Sigmoid colon (tissue), 7 donors: Measurements from ENCODE around the gene MRPL49. TPM values are rescaled to one million over a fixed set of nuclear protein-coding genes. Genes with fewer than 3 reads are reported as not detected.
A peak's percentile ranks its signal among the peaks of the same experiment; 100 is the strongest.

Experiments
- DNase-seq: peaks from one replicate; pipeline ENCODE4 v3.0.0-alpha.2; 2019
- H3K27ac ChIP-seq, 4 donors: fragments of 200-600 bp; sonication (generic); one replicate each; pipeline ENCODE4 v1.5.1; 2016 to 2019; ENCODE audit warnings: mild to moderate bottlenecking in 1 of 4
- H3K27me3 ChIP-seq, 3 donors: fragments of 200-600 bp; sonication (generic); one replicate each; pipeline ENCODE4 v1.5.1; 2019; ENCODE audit warnings: mild to moderate bottlenecking in 1 of 3
- H3K36me3 ChIP-seq, 4 donors: fragments of 200-600 bp; sonication (generic); one replicate each; pipeline ENCODE4 v1.5.1; 2016 to 2019
- H3K4me1 ChIP-seq, 4 donors: fragments of 200-600 bp; sonication (generic); one replicate each; pipeline ENCODE4 v1.5.1; 2017 to 2019
- H3K4me3 ChIP-seq, 4 donors: fragments of 200-600 bp; sonication (generic); one replicate each; pipeline ENCODE4 v1.5.1; 2017 to 2019; ENCODE audit warnings: mild to moderate bottlenecking in 2 of 4, moderate library complexity in 1 of 4
- H3K9me3 ChIP-seq, 4 donors: fragments of 200-600 bp in 3 of 4; sonication (generic) in 3 of 4; one replicate each; pipeline versions ENCODE4 v1.5.1 to v1.6.1; 2013 to 2019
- EP300 ChIP-seq, 4 donors: sonication (generic); formaldehyde crosslinking; IDR thresholded peaks; one replicate each; pipeline ENCODE4 v1.6.1; 2017; ENCODE audit warnings: antibody characterized with exemption in 4 of 4
- POLR2A ChIP-seq, 2 donors: fragments of 450-650 bp; IDR thresholded peaks; one replicate each; pipeline ENCODE4 v1.6.1; 2016; ENCODE audit warnings: antibody characterized with exemption in 2 of 2, mild to moderate bottlenecking in 2 of 2, moderate library complexity in 2 of 2
- POLR2AphosphoS5 ChIP-seq, 4 donors: sonication (generic); formaldehyde crosslinking; IDR thresholded peaks; one replicate each; pipeline ENCODE4 v1.6.1; 2017; ENCODE audit warnings: antibody characterized with exemption in 4 of 4
- WGBS, 2 donors: extraction: QIAGEN DNeasy Blood & Tissue Kit; methylation state at CpG; one replicate each; pipeline ENCODE4 v1.1.7; 2013; 5-methylcytosine and 5-hydroxymethylcytosine counted together
- intact Hi-C: fragments of 100-400 bp; cut with DNase I; formaldehyde crosslinking; loops from one replicate; pipeline ENCODE4 v1.15.1; 2023
- polyA plus RNA-seq, 3 donors: library from polyadenylated mRNA; stranded (reverse); fragments of 200-250 nt; gene quantifications; one replicate each; pipeline ENCODE4 v1.2.3, GENCODE V29; 2013
- total RNA-seq, 4 donors: library from RNA; depleted of rRNA; stranded (reverse); fragments of >200 nt; gene quantifications; one replicate each; pipeline ENCODE4 v1.1.0, GENCODE V29; 2016
- TF ChIP-seq, protein P1 (sequence below), 4 experiments: fragments of 450-650 bp in 3 of 4; fragments of 200-600 bp in 1 of 4; IDR thresholded peaks; one replicate each; pipeline ENCODE4 v1.5.1; 2016 to 2019; ENCODE audit warnings: antibody characterized with exemption in 4 of 4, mild to moderate bottlenecking in 3 of 4, moderate library complexity in 2 of 4
- donor health status: healthy with polysubstance abuse.
- donor health status: Bipolar disorder and iron deficiency.
- donor health status: healthy.

Gene MRPL49
- total and polyA plus RNA-seq, 7 donors, result 41.5 to 104 (median 69.8) TPM

DNA sequence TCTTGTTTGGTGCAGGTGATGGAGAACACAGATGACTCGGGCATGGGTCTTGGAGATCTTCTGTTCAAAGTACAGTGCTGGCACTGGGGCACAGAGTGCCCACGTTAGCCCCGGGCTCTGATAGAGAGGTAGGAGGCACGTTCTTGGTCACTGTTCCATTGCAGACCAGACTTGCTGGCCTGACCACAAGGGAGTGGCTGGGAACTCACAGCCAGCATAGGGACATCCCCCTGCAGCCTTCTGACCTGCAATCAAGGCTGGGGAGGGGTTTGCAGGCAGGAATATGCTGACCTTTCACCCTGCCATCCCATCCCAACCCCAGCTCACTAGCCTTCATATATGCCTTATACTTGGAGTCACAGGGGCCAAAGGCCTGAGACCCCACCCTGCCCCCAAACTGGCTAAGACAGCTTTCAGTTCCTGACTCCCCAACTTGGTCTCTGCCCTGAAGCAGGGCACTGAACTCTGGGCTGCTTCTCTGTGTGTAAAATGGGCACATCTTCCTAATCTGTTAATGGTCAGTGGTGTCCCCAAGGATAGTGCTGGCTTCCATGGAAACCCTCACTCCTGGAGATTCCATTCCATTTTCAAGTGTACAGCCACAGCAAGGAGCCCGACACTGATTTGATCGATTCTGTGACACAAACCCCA lies 4.6 kb downstream of the MRPL49 start:
- Histone ChIP-seq H3K27ac (no peak overlapping the region), H3K27me3 (no peaks in the 10 kb centered on the region), H3K4me1 (peaks cover 0 to 11% (median 8%) of the 10 kb centered on the region in 4 donors), H3K9me3 (no peaks in the 10 kb centered on the region), H3K36me3 (peaks cover 49 to 78% (median 62%) of the 10 kb centered on the region in 4 donors), H3K4me3 (no peak overlapping the region)
- peak; percentile 46 for DNase-seq
- 72 to 82% methylated on average over 6 of the region's 6 CpGs for WGBS, 2 donors
- TF ChIP-seq POLR2AphosphoS5 (IDR thresholded peaks at IDR 0.05) (no peak), POLR2A (IDR thresholded peaks at IDR 0.05) (no peak), EP300 (IDR thresholded peaks at IDR 0.05) (no peak)
- TF ChIP-seq, protein P1, sequence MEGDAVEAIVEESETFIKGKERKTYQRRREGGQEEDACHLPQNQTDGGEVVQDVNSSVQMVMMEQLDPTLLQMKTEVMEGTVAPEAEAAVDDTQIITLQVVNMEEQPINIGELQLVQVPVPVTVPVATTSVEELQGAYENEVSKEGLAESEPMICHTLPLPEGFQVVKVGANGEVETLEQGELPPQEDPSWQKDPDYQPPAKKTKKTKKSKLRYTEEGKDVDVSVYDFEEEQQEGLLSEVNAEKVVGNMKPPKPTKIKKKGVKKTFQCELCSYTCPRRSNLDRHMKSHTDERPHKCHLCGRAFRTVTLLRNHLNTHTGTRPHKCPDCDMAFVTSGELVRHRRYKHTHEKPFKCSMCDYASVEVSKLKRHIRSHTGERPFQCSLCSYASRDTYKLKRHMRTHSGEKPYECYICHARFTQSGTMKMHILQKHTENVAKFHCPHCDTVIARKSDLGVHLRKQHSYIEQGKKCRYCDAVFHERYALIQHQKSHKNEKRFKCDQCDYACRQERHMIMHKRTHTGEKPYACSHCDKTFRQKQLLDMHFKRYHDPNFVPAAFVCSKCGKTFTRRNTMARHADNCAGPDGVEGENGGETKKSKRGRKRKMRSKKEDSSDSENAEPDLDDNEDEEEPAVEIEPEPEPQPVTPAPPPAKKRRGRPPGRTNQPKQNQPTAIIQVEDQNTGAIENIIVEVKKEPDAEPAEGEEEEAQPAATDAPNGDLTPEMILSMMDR (IDR thresholded peaks at IDR 0.05), result no peak
- intact Hi-C loops, result no loop called here

DNA sequence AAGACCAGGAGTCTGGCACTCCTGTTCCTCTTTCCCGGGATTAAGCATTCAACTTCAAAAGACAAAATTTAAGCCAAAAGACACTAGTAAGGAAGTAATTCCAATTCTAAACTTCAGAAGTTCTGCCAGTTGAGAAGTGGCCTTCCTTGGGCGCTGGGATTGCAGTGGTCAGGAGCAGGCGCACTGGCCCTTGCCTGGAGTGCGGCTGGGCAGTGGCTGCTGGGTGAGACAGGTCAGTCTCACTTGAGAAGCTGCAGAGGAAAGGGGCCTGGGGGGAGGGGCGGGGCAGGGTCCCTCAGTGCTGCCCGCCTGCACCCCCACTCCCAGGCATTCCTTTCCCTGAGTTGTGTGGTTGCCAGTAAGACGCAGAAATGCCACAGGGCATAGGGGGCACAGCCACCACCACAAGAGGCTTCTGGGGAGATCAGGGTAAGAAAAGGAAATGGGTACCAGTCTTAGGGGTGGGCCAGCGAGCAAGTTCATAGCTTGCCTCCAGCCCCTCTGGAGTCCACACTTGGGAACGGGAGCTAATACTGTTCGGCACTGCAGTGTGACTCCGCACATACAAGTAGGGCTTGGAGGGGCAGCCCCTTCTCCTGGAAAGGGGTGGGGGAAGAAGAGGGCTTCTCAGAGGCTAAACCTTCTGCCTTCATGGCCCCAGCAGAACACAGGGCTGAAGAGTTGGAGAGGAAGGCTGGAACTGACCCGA lies 5.5 kb downstream of the MRPL49 start:
- Histone ChIP-seq H3K27ac (no peak overlapping the region), H3K27me3 (no peaks in the 10 kb centered on the region), H3K4me3 (no peak overlapping the region), H3K4me1 (peaks cover 0 to 16% (median 10%) of the 10 kb centered on the region in 4 donors), H3K9me3 (no peaks in the 10 kb centered on the region), H3K36me3 (peaks cover 49 to 86% (median 71%) of the 10 kb centered on the region in 4 donors)
- WGBS, 2 donors, result 85 to 87% methylated on average over 12 of the region's 12 CpGs
- no peak for TF ChIP-seq POLR2A (IDR thresholded peaks at IDR 0.05)
- TF ChIP-seq, protein P1 (IDR thresholded peaks at IDR 0.05), result no peak
- TF ChIP-seq POLR2AphosphoS5 (IDR thresholded peaks at IDR 0.05), result no peak
- no peak for TF ChIP-seq EP300 (IDR thresholded peaks at IDR 0.05)
- intact Hi-C loops, result no loop called here
- DNase-seq, result peak; percentile 41

DNA sequence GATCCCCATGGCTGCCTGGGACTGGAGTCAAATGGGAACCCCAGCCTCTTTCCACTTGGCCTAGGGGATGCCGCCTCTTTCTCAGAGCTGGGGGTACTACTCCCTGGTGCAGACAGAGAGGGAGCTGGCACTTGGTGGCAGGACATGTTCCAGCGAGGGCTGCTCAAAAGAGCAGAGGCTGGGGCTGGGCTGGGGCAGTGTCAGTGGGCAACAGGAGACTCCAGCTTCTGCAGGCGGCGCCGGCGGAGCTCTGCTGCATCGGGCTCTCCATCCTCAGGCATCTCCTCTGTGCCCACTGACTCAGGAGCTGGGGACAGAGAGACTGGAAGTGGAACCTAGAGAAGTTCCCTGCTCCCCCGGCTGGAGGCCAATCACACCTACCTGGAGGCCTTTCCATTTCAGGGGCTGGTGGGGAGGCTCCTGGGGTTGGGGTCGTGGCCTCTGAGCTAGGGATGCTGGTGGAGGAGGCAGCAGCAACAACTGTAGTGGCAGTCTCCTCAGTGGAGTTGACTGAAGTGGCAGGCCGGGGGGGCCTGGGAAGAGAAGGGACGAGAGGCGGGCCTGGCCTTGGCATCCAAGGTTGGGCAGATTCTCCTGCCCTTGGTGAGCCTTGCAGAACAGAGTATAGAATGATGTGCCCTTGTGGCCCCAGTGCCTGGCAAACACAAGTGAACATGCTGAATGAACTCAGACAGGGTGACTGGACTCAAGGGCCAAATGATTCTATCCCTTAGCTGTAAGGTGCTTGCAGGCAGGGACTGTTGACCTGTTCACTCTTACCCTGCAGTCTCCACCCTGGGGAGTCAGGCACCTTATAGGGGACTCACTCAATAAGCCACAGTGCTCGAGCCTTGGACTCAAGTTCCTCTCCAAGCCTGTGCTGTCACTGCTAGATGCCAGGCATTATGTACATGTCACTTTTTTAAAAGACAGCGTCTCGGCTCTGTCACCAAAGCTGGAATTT lies 6.3 kb downstream of the MRPL49 start:
- no peak overlapping the region for H3K4me3 ChIP-seq
- intact Hi-C loops, result no loop called here
- TF ChIP-seq, protein P1 (IDR thresholded peaks at IDR 0.05), result no peak
- TF ChIP-seq POLR2A (IDR thresholded peaks at IDR 0.05), result no peak
- no peak for TF ChIP-seq EP300 (IDR thresholded peaks at IDR 0.05)
- no peak for TF ChIP-seq POLR2AphosphoS5 (IDR thresholded peaks at IDR 0.05)
- no peaks in the 10 kb centered on the region for H3K27me3 ChIP-seq
- H3K4me1 ChIP-seq, result peaks cover 0 to 17% (median 12%) of the 10 kb centered on the region in 4 donors
- peak; percentile 60 for DNase-seq
- 90 to 91% methylated on average over 15 of the region's 15 CpGs for WGBS, 2 donors
- H3K36me3 ChIP-seq, result peaks cover 49 to 91% (median 72%) of the 10 kb centered on the region in 4 donors
- H3K9me3 ChIP-seq, result no peaks in the 10 kb centered on the region
- H3K27ac ChIP-seq, result no peak overlapping the region

DNA sequence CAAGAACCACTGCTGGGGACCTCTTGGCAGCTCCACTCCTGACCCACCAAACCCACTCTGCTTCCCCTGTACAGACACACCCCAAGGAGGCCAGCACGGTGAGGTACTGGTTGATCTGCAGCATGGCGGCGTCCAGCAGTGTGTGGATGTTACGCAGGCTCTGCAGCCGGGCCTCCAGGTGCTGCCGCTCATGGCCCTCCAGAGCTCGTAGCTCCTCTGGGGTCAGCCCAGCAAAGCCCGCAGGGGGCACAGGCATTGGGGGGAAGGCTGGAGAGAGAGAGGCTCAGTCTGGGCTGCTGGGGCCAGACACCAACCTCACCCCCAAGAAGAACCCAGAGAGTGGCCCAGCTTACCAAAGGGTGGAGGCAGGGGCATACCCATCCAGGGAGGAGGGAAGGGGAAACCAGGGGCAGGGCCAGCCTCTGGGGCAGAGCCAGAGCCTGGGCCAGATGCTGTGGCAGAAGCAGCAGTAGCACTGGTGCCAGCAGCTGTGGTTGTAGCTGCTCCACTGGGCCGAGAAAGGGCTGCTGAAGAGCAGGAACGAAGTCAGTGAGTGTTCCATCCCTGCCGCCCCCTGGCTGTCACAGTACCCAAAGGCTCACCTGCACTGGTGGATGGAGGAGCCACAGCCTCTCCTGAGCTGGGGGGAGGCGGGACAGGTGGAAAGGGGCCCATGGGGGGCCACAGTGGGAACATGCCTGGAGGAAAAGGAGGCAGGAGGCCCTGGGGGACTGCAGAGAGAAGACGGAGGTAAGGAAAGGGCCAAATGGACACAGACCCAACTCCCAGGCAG lies 7.7 kb downstream of the MRPL49 start:
- Histone ChIP-seq H3K27ac (no peak overlapping the region), H3K9me3 (no peaks in the 10 kb centered on the region), H3K4me3 (no peak overlapping the region), H3K36me3 (peaks cover 49 to 82% (median 71%) of the 10 kb centered on the region in 4 donors), H3K4me1 (peaks cover 0 to 22% (median 17%) of the 10 kb centered on the region in 4 donors), H3K27me3 (no peaks in the 10 kb centered on the region)
- intact Hi-C loops, result loop anchor here (5.0 kb wide), 1 partner anchor 132 kb away; the partner anchor contains the start of gene POLA2
- WGBS, 2 donors, result 86 to 94% methylated on average over 13 of the region's 13 CpGs
- TF ChIP-seq EP300 (IDR thresholded peaks at IDR 0.05) (no peak), POLR2AphosphoS5 (IDR thresholded peaks at IDR 0.05) (no peak), POLR2A (IDR thresholded peaks at IDR 0.05) (no peak)
- TF ChIP-seq, protein P1 (IDR thresholded peaks at IDR 0.05), result no peak
- DNase-seq, result peak; percentile 64
